ENCODE measurements around the gene ZPLD1. TPM values are rescaled to one million over a fixed set of nuclear protein-coding genes. Genes with fewer than 3 reads are reported as not detected.

The ZPLD1 gene
- total RNA-seq, 1 donor from 2014 or later: 0.69 TPM

DNA sequence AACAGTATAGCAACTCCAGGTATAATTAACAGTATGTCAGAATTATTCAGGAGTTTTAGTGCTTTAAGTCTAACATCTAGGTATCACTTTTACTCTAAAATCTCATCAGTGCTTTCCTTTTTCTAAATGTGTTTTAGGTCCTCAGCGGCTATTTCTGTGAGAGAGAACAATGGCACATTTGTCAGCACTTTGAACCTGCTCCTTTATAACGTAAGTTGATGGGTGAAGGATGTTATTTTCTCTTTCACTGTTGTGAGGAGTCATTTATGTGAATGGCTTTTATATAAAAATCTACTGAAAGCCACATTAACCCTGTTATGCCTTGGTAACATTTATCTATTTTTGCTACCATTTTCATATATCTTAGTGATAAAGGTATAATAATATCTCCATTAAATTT lies 22.8 kb downstream of the ZPLD1 start:
- DNase-seq (ENCODE audit: low read depth): no peak
- no peak overlapping the region for H3K4me3 ChIP-seq (ENCODE audit: low read depth, low read length)
- TF ChIP-seq, protein P1, sequence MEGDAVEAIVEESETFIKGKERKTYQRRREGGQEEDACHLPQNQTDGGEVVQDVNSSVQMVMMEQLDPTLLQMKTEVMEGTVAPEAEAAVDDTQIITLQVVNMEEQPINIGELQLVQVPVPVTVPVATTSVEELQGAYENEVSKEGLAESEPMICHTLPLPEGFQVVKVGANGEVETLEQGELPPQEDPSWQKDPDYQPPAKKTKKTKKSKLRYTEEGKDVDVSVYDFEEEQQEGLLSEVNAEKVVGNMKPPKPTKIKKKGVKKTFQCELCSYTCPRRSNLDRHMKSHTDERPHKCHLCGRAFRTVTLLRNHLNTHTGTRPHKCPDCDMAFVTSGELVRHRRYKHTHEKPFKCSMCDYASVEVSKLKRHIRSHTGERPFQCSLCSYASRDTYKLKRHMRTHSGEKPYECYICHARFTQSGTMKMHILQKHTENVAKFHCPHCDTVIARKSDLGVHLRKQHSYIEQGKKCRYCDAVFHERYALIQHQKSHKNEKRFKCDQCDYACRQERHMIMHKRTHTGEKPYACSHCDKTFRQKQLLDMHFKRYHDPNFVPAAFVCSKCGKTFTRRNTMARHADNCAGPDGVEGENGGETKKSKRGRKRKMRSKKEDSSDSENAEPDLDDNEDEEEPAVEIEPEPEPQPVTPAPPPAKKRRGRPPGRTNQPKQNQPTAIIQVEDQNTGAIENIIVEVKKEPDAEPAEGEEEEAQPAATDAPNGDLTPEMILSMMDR (conservative IDR thresholded peaks at IDR 0.05; ENCODE audit: low read depth, low read length): no peak

DNA sequence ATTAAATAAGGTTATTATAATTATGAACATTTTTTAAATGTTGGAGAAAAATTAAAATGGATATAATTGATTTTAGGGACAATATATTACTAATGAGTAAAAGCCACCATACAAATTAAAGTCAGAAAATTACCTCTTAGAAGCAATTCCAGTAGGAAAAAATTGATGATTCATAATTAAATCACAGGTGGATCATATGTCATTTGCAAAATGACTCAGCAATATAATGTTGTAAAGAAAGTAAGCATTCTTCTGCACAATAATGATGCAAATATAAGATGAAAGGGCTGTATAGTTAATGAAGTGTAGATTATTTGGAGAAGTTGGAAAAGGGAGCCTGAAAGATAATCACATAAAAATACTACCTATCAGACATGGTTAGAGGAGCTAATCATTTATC lies 25.8 kb downstream of the ZPLD1 start:
- TF ChIP-seq, protein P1 (conservative IDR thresholded peaks at IDR 0.05; ENCODE audit: low read depth, low read length): no peak
- DNase-seq (ENCODE audit: low read depth): no peak
- no peak overlapping the region for H3K4me3 ChIP-seq (ENCODE audit: low read depth, low read length)

DNA sequence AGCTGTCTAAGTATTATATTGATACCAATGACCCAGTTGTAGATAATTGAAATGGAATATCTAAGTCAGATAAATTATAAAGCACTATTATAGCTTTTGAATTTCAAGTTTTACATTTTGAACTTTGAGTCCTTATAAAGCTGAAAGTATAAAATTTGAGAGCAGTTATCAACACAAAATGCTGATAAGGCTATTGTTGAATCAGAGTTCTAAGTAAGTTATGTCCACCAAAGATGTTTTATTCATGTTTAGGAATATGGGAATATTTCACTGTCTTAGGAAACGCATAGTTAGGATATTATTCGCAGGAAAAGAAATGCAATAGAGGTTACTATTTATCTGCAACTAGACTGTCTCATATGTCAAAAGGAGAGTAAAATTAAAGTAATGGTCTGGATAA lies 29.4 kb downstream of the ZPLD1 start:
- TF ChIP-seq, protein P1 (conservative IDR thresholded peaks at IDR 0.05; ENCODE audit: low read depth, low read length): no peak
- H3K4me3 ChIP-seq (ENCODE audit: low read depth, low read length): no peak overlapping the region
- DNase-seq (ENCODE audit: low read depth): no peak

DNA sequence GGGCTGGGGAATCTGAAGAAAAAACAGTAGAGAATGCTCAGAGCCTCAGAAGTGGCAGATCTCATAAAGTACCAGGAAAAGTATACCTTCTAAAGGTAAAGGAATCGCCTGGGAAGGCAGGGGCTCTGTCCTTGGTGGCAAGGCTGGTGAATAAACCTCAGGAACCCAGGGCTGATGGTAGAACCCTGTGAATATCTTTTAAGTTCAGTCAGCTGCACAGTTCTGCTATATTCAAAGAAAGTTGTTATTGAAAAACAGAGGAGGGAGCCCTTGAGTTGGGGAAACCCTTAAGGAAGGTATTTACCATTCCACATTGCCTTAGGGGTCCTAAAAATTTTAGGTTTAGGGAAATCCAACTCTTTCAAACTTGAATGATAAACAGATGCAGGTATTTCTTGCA lies 31.2 kb downstream of the ZPLD1 start:
- no peak for DNase-seq (ENCODE audit: low read depth)
- TF ChIP-seq, protein P1 (conservative IDR thresholded peaks at IDR 0.05; ENCODE audit: low read depth, low read length): peak; percentile 50
- no peak overlapping the region for H3K4me3 ChIP-seq (ENCODE audit: low read depth, low read length)

DNA sequence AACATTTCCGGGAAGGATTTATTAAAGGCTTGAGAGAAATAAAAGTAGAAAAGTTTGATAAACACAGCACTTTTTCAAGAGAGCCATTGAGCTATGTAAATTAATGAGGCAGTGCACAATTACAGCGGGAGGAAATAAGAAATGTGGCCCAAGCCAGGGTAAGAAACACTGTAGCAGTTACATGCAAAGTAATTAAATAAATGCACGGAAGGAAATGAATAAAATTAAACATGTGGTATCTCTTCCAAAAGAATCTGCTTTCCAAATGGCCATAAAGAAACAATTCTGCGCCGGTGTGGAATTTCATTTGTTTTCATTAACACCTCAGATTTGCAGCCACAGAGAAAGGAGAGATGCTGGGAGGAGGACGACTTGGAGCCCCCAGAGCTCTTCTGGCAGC lies 35.3 kb downstream of the ZPLD1 start:
- TF ChIP-seq, protein P1 (conservative IDR thresholded peaks at IDR 0.05; ENCODE audit: low read depth, low read length): no peak
- DNase-seq (ENCODE audit: low read depth): no peak
- no peak overlapping the region for H3K4me3 ChIP-seq (ENCODE audit: low read depth, low read length)

DNA sequence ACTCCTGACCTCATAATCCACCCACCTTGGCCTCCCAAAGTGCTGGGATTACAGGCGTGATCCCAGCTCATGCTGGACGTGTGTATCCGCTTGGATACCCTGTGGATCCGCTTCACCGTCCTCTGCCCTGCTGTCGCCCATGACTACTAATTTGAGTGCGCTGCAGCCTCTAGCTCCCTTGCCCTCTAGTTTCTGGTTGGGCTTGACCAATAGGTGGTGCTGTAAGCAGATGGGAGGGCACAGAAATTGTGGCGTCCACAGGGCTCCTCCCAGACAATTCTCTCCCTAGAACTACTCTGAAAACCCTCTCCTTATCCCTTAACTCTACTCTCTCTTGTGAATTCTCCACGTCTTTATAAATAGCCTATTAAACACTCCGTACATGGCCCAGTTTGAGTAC lies 36.2 kb downstream of the ZPLD1 start:
- TF ChIP-seq, protein P1 (conservative IDR thresholded peaks at IDR 0.05; ENCODE audit: low read depth, low read length): peak; percentile 42
- H3K4me3 ChIP-seq (ENCODE audit: low read depth, low read length): no peak overlapping the region
- DNase-seq (ENCODE audit: low read depth): no peak

DNA sequence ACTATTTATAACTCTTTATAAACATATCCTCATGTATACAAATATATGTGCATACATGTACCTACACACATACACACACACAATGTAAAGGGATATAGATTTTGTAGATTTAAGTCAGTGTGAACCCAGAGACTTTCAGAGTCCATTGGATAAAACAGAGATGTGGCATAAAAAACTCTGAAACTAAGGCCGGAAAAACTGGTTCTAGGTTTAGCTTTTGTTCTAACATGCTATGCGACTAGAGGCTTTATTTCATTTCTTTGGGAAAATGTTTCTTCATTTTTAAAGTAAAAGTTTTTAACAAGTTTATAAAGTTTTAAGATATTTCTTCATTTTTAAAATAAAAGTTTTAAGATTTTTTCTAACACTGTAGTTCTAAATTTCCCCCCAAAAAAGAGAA lies 36.7 kb downstream of the ZPLD1 start:
- TF ChIP-seq, protein P1 (conservative IDR thresholded peaks at IDR 0.05; ENCODE audit: low read depth, low read length): no peak
- DNase-seq (ENCODE audit: low read depth): no peak
- no peak overlapping the region for H3K4me3 ChIP-seq (ENCODE audit: low read depth, low read length)
